ENCODE results near the gene IDS. TPM values are rescaled to one million over a fixed set of nuclear protein-coding genes. Genes with fewer than 3 reads are reported as not detected.
"Not testable (repeated sequence)": the region's sequence is repeated elsewhere in the genome, so short reads cannot be mapped to it uniquely, and the experiment has no call there.

IDS gene
- total RNA-seq, 1 experiment from 2014 or later = 13.3 TPM

- no peak overlapping the region for H3K27ac Mint-ChIP-seq
- no peaks in the 10 kb centered on the region for H3K9me3 Mint-ChIP-seq
- peaks cover 7% of the 10 kb centered on the region; the same call in 1 of the 2 replicates for H3K27me3 Mint-ChIP-seq (ENCODE audit: low read depth)
- H3K4me3 Mint-ChIP-seq = no peak overlapping the region
- DNase-seq (ENCODE audit: low spot score) = no peak
- ChIA-PET CTCF (interaction anchor here (1.8 kb wide), 1 partner anchor 9 kb away, joined by 7 read pairs; no protein-coding TSS in a partner anchor), POLR2A (no interaction called here)
- peaks cover 6% of the 10 kb centered on the region; the same call in 1 of the 2 replicates for H3K4me1 Mint-ChIP-seq
- no peak for ATAC-seq
- H3K36me3 Mint-ChIP-seq = no peaks in the 10 kb centered on the region
- TF ChIP-seq PRRX2 (CRISPR knock-in tag; IDR thresholded peaks at IDR 0.05) (no peak), ZNF532 (CRISPR knock-in tag; IDR thresholded peaks at IDR 0.05; ENCODE audit: borderline replicate concordance) (no peak), FOXP1 (CRISPR knock-in tag; IDR thresholded peaks at IDR 0.05; ENCODE audit: borderline replicate concordance) (no peak), E2F1 (CRISPR knock-in tag; IDR thresholded peaks at IDR 0.05) (no peak)
These were observed 16.3 kb upstream of the IDS start for GRCh38 chrX:149521438-149521837.

- H3K4me3 Mint-ChIP-seq; DNase-seq (ENCODE audit: low spot score); ATAC-seq; CTCF ChIA-PET; H3K27ac Mint-ChIP-seq; H3K36me3 Mint-ChIP-seq; POLR2A ChIA-PET; H3K9me3 Mint-ChIP-seq; H3K4me1 Mint-ChIP-seq; H3K27me3 Mint-ChIP-seq (ENCODE audit: low read depth): not testable (repeated sequence)
These were observed 15.7 kb upstream of the IDS start for GRCh38 chrX:149520636-149521277.

- Mint-ChIP-seq H3K27ac (no peak overlapping the region), H3K27me3 (ENCODE audit: low read depth) (peaks cover 7% of the 10 kb centered on the region; the same call in 1 of the 2 replicates), H3K4me1 (peaks cover 3% of the 10 kb centered on the region; the same call in 1 of the 2 replicates), H3K4me3 (no peak overlapping the region), H3K9me3 (no peaks in the 10 kb centered on the region), H3K36me3 (no peaks in the 10 kb centered on the region)
- ATAC-seq = no peak
- ChIA-PET CTCF (interaction anchor here (1.3 kb wide), 1 partner anchor 9 kb away, joined by 4 read pairs; no protein-coding TSS in a partner anchor), POLR2A (no interaction called here)
- no peak for DNase-seq (ENCODE audit: low spot score)
- TF ChIP-seq FOXP1 (CRISPR knock-in tag; IDR thresholded peaks at IDR 0.05; ENCODE audit: borderline replicate concordance) = no peak
- no peak for TF ChIP-seq ELF4 (CRISPR knock-in tag; IDR thresholded peaks at IDR 0.05; ENCODE audit: low read depth)
- TF ChIP-seq ZNF671 (CRISPR knock-in tag; IDR thresholded peaks at IDR 0.05) = no peak
- TF ChIP-seq ATF1 (CRISPR knock-in tag; IDR thresholded peaks at IDR 0.05) = no peak
- TF ChIP-seq MYBL2 (CRISPR knock-in tag; IDR thresholded peaks at IDR 0.05) = no peak
- no peak for TF ChIP-seq ETV6 (CRISPR knock-in tag; IDR thresholded peaks at IDR 0.05)
- TF ChIP-seq STAT6 (CRISPR knock-in tag; conservative IDR thresholded peaks at IDR 0.05; ENCODE audit: low read depth) = no peak
- TF ChIP-seq NR3C1 (CRISPR knock-in tag; conservative IDR thresholded peaks at IDR 0.05; ENCODE audit: low read depth) = no peak
- no peak for TF ChIP-seq GRHL2 (CRISPR knock-in tag; IDR thresholded peaks at IDR 0.05; ENCODE audit: insufficient replicate concordance, severe bottlenecking)
- no peak for TF ChIP-seq ZNF396 (CRISPR knock-in tag; IDR thresholded peaks at IDR 0.05; ENCODE audit: borderline replicate concordance)
- no peak for TF ChIP-seq ZBTB43 (CRISPR knock-in tag; IDR thresholded peaks at IDR 0.05)
- TF ChIP-seq MLX (CRISPR knock-in tag; IDR thresholded peaks at IDR 0.05) = no peak
- TF ChIP-seq MXD4 (CRISPR knock-in tag; IDR thresholded peaks at IDR 0.05; ENCODE audit: borderline replicate concordance) = no peak
- no peak for TF ChIP-seq ATF6 (CRISPR knock-in tag; IDR thresholded peaks at IDR 0.05)
- no peak for TF ChIP-seq TP53 (CRISPR knock-in tag; IDR thresholded peaks at IDR 0.05)
These were observed 13.1 kb upstream of the IDS start for GRCh38 chrX:149518236-149518635.
